DND-41 (cell line): ENCODE results near the gene DGKI.

Experiments
- CTCF ChIP-seq: IDR thresholded peaks from 2 replicates; pipeline ENCODE4 v1.5.1; 2012; ENCODE audit warnings: borderline replicate concordance, low read length, moderate library complexity, mild to moderate bottlenecking; ENCODE audit not compliant: poor library complexity, severe bottlenecking; ENCODE audit errors: extremely low read depth
- EZH2 ChIP-seq: IDR thresholded peaks from 3 replicates; pipeline ENCODE4 v1.6.1; 2012; ENCODE audit warnings: borderline replicate concordance, low read depth, mild to moderate bottlenecking, moderate library complexity, low read length, inconsistent platforms; ENCODE audit not compliant: severe bottlenecking

DNA sequence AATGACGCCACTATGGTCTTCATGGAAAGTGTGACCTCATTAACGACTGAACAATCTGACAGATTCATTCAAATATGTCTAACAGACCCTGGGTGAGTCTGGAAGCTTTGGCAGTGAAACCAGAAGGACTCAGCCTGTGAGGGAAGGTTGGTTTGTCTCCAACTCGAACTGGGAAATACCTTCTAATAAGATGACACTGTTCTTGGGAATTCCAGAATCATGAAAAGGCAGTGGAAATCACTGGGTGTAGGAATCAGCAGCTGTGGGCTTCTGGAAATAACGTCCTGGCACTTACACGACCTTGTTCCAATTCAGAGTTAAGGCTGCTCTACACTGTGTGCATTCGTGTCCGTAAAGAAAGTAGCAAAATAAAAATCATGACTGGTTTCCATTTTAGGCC, 75.1 kb downstream of the DGKI start:
- no peak for TF ChIP-seq CTCF
- no peak for TF ChIP-seq EZH2
